H1 (cell line): ENCODE data around the gene BABAM2.

Experiments used
- CTCF ChIP-seq, 3 experiments: IDR thresholded peaks; 1 replicate in 2 of 3; 2 replicates in 1 of 3; pipeline versions ENCODE4 v1.5.1 to v1.6.1; 2011; ENCODE audit warnings: low read length in 3 of 3, mild to moderate bottlenecking in 3 of 3, inconsistent platforms in 2 of 3, low read depth in 1 of 3, moderate library complexity in 1 of 3; ENCODE audit not compliant: insufficient read depth in 1 of 3; ENCODE audit errors: control extremely low read depth in 1 of 3
- KDM1A ChIP-seq: fragments of 200-600, 300-600 bp; sonication (generic); IDR thresholded peaks from 2 replicates; pipeline ENCODE4 v1.7.1; 2016; ENCODE audit warnings: mild to moderate bottlenecking, low read length, borderline replicate concordance
- RFX5 ChIP-seq: IDR thresholded peaks from 2 replicates; pipeline ENCODE4 v1.6.1; 2011; ENCODE audit warnings: low read depth, low read length, improper control_type of control experiment, borderline replicate concordance

- TF ChIP-seq RFX5 (no peak), CTCF (IDR thresholded peaks at IDR 0.05; ENCODE audit: control extremely low read depth in 1 of 3, insufficient read depth in 1 of 3, low read depth in 1 of 3, low read length in 3 of 3) (no peak), KDM1A (no peak)
These were observed 119.2 kb downstream of the BABAM2 start for GRCh38 chr2:28009732-28010131.
